G401 (cell line): ENCODE data around the gene CRIM1. TPM values are rescaled to one million over a fixed set of nuclear protein-coding genes. Genes with fewer than 3 reads are reported as not detected.

ENCODE experiments used
- DNase-seq: peaks from one replicate; pipeline ENCODE4 v3.0.0-alpha.2; 2015; ENCODE audit warnings: low spot score
- in situ Hi-C: cut with HindIII; loops from 2 replicates; pipeline ENCODE4 v1.10.0; 2016; ENCODE audit warnings: low sequenced_read_pairs, mixed read lengths
- total RNA-seq: library from RNA; depleted of rRNA; stranded (reverse); fragments of >200 nt; shearing (Covaris generic); gene quantifications from 2 replicates; pipeline ENCODE4 v1.2.3, GENCODE V29; 2014

CRIM1 gene
- total RNA-seq, 1 experiment from 2014 or later, result 43.4 TPM

- in situ Hi-C loops, result no loop called here
- DNase-seq, result no peak
These were observed 89.7 kb downstream of the CRIM1 start for GRCh38 chr2:36445185-36445866.

- DNase-seq, result no peak
- in situ Hi-C loops, result no loop called here
These were observed 90.7 kb downstream of the CRIM1 start for GRCh38 chr2:36446294-36446693.

GRCh38 chr2:36449213-36449612 is 93.6 kb downstream of the CRIM1 start:
- in situ Hi-C loops, result no loop called here
- DNase-seq, result no peak

GRCh38 chr2:36449943-36450392 is 94.4 kb downstream of the CRIM1 start:
- in situ Hi-C loops, result no loop called here

GRCh38 chr2:36450466-36451196 is 95.1 kb downstream of the CRIM1 start:
- in situ Hi-C loops, result no loop called here
- DNase-seq, result no peak

More at GRCh38 chr2:36449943-36450392, 94.4 kb downstream of the CRIM1 start:
- no peak for DNase-seq

GRCh38 chr2:36451512-36451911 is 95.9 kb downstream of the CRIM1 start:
- in situ Hi-C loops, result no loop called here
- no peak for DNase-seq

- in situ Hi-C loops, result no loop called here
- DNase-seq, result no peak
These were observed 96.7 kb downstream of the CRIM1 start for GRCh38 chr2:36452260-36452659.

- in situ Hi-C loops, result no loop called here
- no peak for DNase-seq
These were observed 98.1 kb downstream of the CRIM1 start for GRCh38 chr2:36453652-36454051.

- DNase-seq, result no peak
- in situ Hi-C loops, result no loop called here
These were observed 99.4 kb downstream of the CRIM1 start for GRCh38 chr2:36455011-36455410.

- DNase-seq, result no peak
- in situ Hi-C loops, result no loop called here
These were observed 100.2 kb downstream of the CRIM1 start for GRCh38 chr2:36455788-36456187.

- peak; percentile 46 for DNase-seq
- in situ Hi-C loops, result no loop called here
These were observed 100.9 kb downstream of the CRIM1 start for GRCh38 chr2:36456227-36457175.

- no peak for DNase-seq
- in situ Hi-C loops, result no loop called here
These were observed 102.5 kb downstream of the CRIM1 start for GRCh38 chr2:36458106-36458505.

GRCh38 chr2:36459725-36460137 is 104.2 kb downstream of the CRIM1 start:
- in situ Hi-C loops, result no loop called here

GRCh38 chr2:36461039-36461681 is 105.6 kb downstream of the CRIM1 start:
- in situ Hi-C loops, result no loop called here
- DNase-seq, result peak; percentile 21

More at GRCh38 chr2:36459725-36460137, 104.2 kb downstream of the CRIM1 start:
- peak; percentile 48 for DNase-seq

GRCh38 chr2:36462311-36462935 is 106.8 kb downstream of the CRIM1 start:
- in situ Hi-C loops, result no loop called here

GRCh38 chr2:36463365-36463764 is 107.8 kb downstream of the CRIM1 start:
- in situ Hi-C loops, result no loop called here
- DNase-seq, result no peak

More at GRCh38 chr2:36462311-36462935, 106.8 kb downstream of the CRIM1 start:
- no peak for DNase-seq

- in situ Hi-C loops, result no loop called here
- DNase-seq, result no peak
These were observed 108.6 kb downstream of the CRIM1 start for GRCh38 chr2:36464006-36464721.

- DNase-seq, result no peak
- in situ Hi-C loops, result no loop called here
These were observed 110.6 kb downstream of the CRIM1 start for GRCh38 chr2:36466135-36466534.
